HepG2 (cell line): ENCODE data around the gene ACBD6. TPM values are rescaled to one million over a fixed set of nuclear protein-coding genes. Genes with fewer than 3 reads are reported as not detected.

Experiments used
- ATAC-seq: fragments of 200-7000 bp; cut with Tn5 transposase; 3 replicates; pipeline ENCODE4 v1.9.1; 2020; ENCODE audit warnings: mild to moderate bottlenecking, moderate library complexity
- BruUV-seq: library from RNA; stranded (reverse); fragments of 400-500 nt; replicated peaks from 2 replicates; lab custom pipeline; 2021; lab: Mats Ljungman, UMichigan
- CTCF ChIA-PET: fragments of 300-600 bp; formaldehyde crosslinking; extraction: SDS; loops from one replicate; lab custom pipeline; 2021; ENCODE audit warnings: low total read pairs, inconsistent platforms, low intra/inter-chr PET ratio; lab: Yijun Ruan, JAX
- POLR2A ChIA-PET: fragments of 350-600 bp; sonication (Branson Sonifier 250); formaldehyde crosslinking; loops from one replicate; lab custom pipeline; 2020; ENCODE audit warnings: antibody characterized with exemption, inconsistent platforms; lab: Yijun Ruan, JAX
- DNase-seq: peaks from one replicate; pipeline ENCODE4 v3.0.0-alpha.2; 2015; ENCODE audit warnings: low spot score
- FAIRE-seq: peaks from 3 replicates; lab custom pipeline; 2011; peaks lifted over from hg19 to GRCh38; lab: Jason Lieb, UNC
- H2AFZ ChIP-seq: one replicate; pipeline ENCODE4 v1.6.1; 2011; ENCODE audit warnings: low read length, inconsistent platforms
- H3K27ac ChIP-seq: fragments of 300-600 bp; 3 replicates; pipeline ENCODE4 v1.8.0; 2011; ENCODE audit warnings: mixed run types, mild to moderate bottlenecking, mixed read lengths, low read length, inconsistent platforms; ENCODE audit not compliant: insufficient read depth; ENCODE audit errors: extremely low read length
- H3K27me3 ChIP-seq, 2 experiments: fragments of 200-600 bp in 1 of 2; 2 replicates in 1 of 2; 3 replicates in 1 of 2; pipeline versions ENCODE4 v1.6.0 to v1.8.0; 2011; ENCODE audit warnings: low read length in 2 of 2, mild to moderate bottlenecking in 2 of 2, moderate library complexity in 2 of 2, inconsistent platforms in 1 of 2; ENCODE audit not compliant: insufficient read depth in 2 of 2, control insufficient read depth in 1 of 2
- H3K36me3 ChIP-seq, 2 experiments: fragments of 200-600 bp in 1 of 2; replicated peaks in 1 of 2; 2 replicates in 1 of 2; 3 replicates in 1 of 2; pipeline versions ENCODE4 v1.5.1 to v1.8.0; 2011; ENCODE audit warnings: low read length in 2 of 2, inconsistent platforms in 1 of 2; ENCODE audit not compliant: insufficient read depth in 2 of 2, control insufficient read depth in 1 of 2
- H3K4me1 ChIP-seq: 2 replicates; pipeline ENCODE4 v1.5.1; 2012; ENCODE audit warnings: low read length, inconsistent platforms; ENCODE audit not compliant: insufficient read depth
- H3K4me2 ChIP-seq: 2 replicates; pipeline ENCODE4 v1.6.0; 2011; ENCODE audit warnings: low read depth, low read length, inconsistent platforms
- H3K4me3 ChIP-seq, 3 experiments: fragments of 200-600 bp in 1 of 3; sonication (generic), shearing (Covaris generic) in 1 of 3; replicated peaks in 1 of 3; 2 replicates each; pipeline ENCODE4 v1.5.1; 2011 to 2016; ENCODE audit warnings: low read length in 3 of 3, inconsistent platforms in 2 of 3, low read depth in 2 of 3, mild to moderate bottlenecking in 2 of 3, control low read depth in 1 of 3, mixed read lengths in 1 of 3; ENCODE audit not compliant: insufficient read depth in 1 of 3
- H3K79me2 ChIP-seq: one replicate; pipeline ENCODE4 v1.6.1; 2011; ENCODE audit warnings: low read length, inconsistent platforms; ENCODE audit not compliant: insufficient read depth
- H3K9ac ChIP-seq: 2 replicates; pipeline ENCODE4 v1.6.0; 2011; ENCODE audit warnings: mild to moderate bottlenecking, low read depth, low read length, inconsistent platforms; ENCODE audit not compliant: insufficient read depth
- H3K9me3 ChIP-seq: 2 replicates; pipeline ENCODE4 v1.5.1; 2012; ENCODE audit warnings: mild to moderate bottlenecking, low read length
- H4K20me1 ChIP-seq: 2 replicates; pipeline ENCODE4 v1.6.0; 2011; ENCODE audit warnings: inconsistent platforms, mild to moderate bottlenecking, low read length, moderate library complexity; ENCODE audit not compliant: insufficient read depth
- CBX5 ChIP-seq: sonication (generic); formaldehyde crosslinking; IDR thresholded peaks from 2 replicates; pipeline ENCODE4 v1.4.0; 2020; ENCODE audit warnings: missing genetic modification reagents, borderline replicate concordance
- FOSL2 ChIP-seq: sonication (generic); formaldehyde crosslinking; IDR thresholded peaks from 2 replicates; pipeline ENCODE4 v1.4.0; 2020; ENCODE audit warnings: missing genetic modification reagents
- HNRNPLL ChIP-seq: fragments of 200-400 bp; formaldehyde crosslinking; IDR thresholded peaks from 2 replicates; pipeline ENCODE4 v1.6.1; 2017; ENCODE audit warnings: mild to moderate bottlenecking, low read depth, low read length; ENCODE audit not compliant: poor library complexity, severe bottlenecking
- MAFF ChIP-seq: IDR thresholded peaks from 2 replicates; pipeline ENCODE4 v1.6.1; 2011; ENCODE audit warnings: low read depth, low read length, improper control_type of control experiment
- MAFK ChIP-seq, 2 experiments: IDR thresholded peaks in 1 of 2; conservative IDR thresholded peaks in 1 of 2; 2 replicates each; pipeline ENCODE4 v1.6.1; 2011; ENCODE audit warnings: improper control_type of control experiment in 2 of 2, low read length in 2 of 2
- MXI1 ChIP-seq: IDR thresholded peaks from 3 replicates; pipeline ENCODE4 v1.6.1; 2012; ENCODE audit warnings: low read depth, low read length, inconsistent platforms, borderline replicate concordance
- NFE2 ChIP-seq: sonication (generic); formaldehyde crosslinking; IDR thresholded peaks from 2 replicates; pipeline ENCODE4 v1.4.0; 2020; ENCODE audit warnings: missing genetic modification reagents
- NFE2L2 ChIP-seq: fragments of 150-350 bp; IDR thresholded peaks from 2 replicates; pipeline ENCODE4 v1.6.1; 2014; ENCODE audit warnings: low read length
- PAXIP1 ChIP-seq: sonication (generic); formaldehyde crosslinking; conservative IDR thresholded peaks from 2 replicates; pipeline ENCODE4 v1.4.0; 2020; ENCODE audit warnings: mild to moderate bottlenecking, missing genetic modification reagents, moderate library complexity
- POLR2AphosphoS5 ChIP-seq: IDR thresholded peaks from 2 replicates; pipeline ENCODE4 v1.6.1; 2012; ENCODE audit warnings: low read depth, low read length
- PTBP1 ChIP-seq: fragments of 200-400 bp; formaldehyde crosslinking; IDR thresholded peaks from 2 replicates; pipeline ENCODE4 v1.6.1; 2018; ENCODE audit warnings: low read length, low read depth; ENCODE audit not compliant: poor library complexity, severe bottlenecking
- ZNF235 ChIP-seq: sonication (generic); formaldehyde crosslinking; IDR thresholded peaks from 2 replicates; pipeline ENCODE4 v1.8.1; 2023; ENCODE audit warnings: mild to moderate bottlenecking, missing genetic modification reagents, borderline replicate concordance
- ZNF333 ChIP-seq: sonication (generic); formaldehyde crosslinking; IDR thresholded peaks from 2 replicates; pipeline ENCODE4 v1.4.0; 2020; ENCODE audit warnings: mild to moderate bottlenecking, missing genetic modification reagents, borderline replicate concordance
- ZNF652 ChIP-seq: IDR thresholded peaks from 2 replicates; pipeline ENCODE4 v1.6.1; 2016; ENCODE audit warnings: low read depth, borderline replicate concordance
- ZNF691 ChIP-seq: sonication (generic); formaldehyde crosslinking; IDR thresholded peaks from 2 replicates; pipeline ENCODE4 v1.4.0; 2020; ENCODE audit warnings: missing genetic modification reagents, low read depth, mild to moderate bottlenecking, borderline replicate concordance
- ZNF878 ChIP-seq: sonication (generic); formaldehyde crosslinking; IDR thresholded peaks from 2 replicates; pipeline ENCODE4 v1.8.1; 2023; ENCODE audit warnings: mild to moderate bottlenecking, missing genetic modification reagents, moderate library complexity
- WGBS: methylation state at CpG from one replicate; pipeline ENCODE4 v1.1.6; 2017; ENCODE audit warnings: low lambda C conversion rate; 5-methylcytosine and 5-hydroxymethylcytosine counted together
- in situ Hi-C: cut with HindIII; loops from 2 replicates; pipeline ENCODE4 v1.10.0; 2017; ENCODE audit warnings: low pct_unique_long_range_greater_than_20kb; ENCODE audit not compliant: extremely low pct_ligation_motif_present
- intact Hi-C: fragments of 100-400 bp; cut with micrococcal nuclease; formaldehyde crosslinking; loops from one replicate; pipeline ENCODE4 v1.10.0; 2022; ENCODE audit not compliant: unreplicated experiment
- polyA plus RNA-seq, 8 experiments: library from polyadenylated mRNA; depleted of rRNA in 3 of 8; stranded (reverse) in 7 of 8; unstranded in 1 of 8; fragments of >200 nt; fragmentation: Illumina TruSeq in 4 of 8; extraction: Trizol in 4 of 8; gene quantifications; 2 replicates each; pipeline versions ENCODE4 v1.2.1 to v1.2.3, GENCODE V29; 2011 to 2016; ENCODE audit warnings: low read depth in 4 of 8, missing spikeins in 1 of 8, mixed read lengths in 1 of 8; ENCODE audit not compliant: insufficient read depth in 1 of 8
- total RNA-seq, 5 experiments: library from RNA; depleted of rRNA; stranded (reverse); fragments of >200 nt; fragmentation: Illumina TruSeq; extraction: Trizol; gene quantifications; 2 replicates each; pipeline ENCODE4 v1.2.3, GENCODE V29; 2016; ENCODE audit warnings: low read depth in 1 of 5

The ACBD6 gene
- total and polyA plus RNA-seq, 2 of the 13 experiments (the other 11 are each of a cell fraction or from before 2014, with no cell fraction given), result 33.5 to 47.2 TPM

- DNase-seq (peak; percentile 54), FAIRE-seq (peak; percentile 8), ATAC-seq (peak; percentile 61; the same call in 2 of the 3 replicates)
- in situ Hi-C loops (no loop called here), intact Hi-C loops (no loop called here)
- peaks cover 3 to 6% of the 10 kb centered on the region in 2 experiments; a peak in 2 of 5 replicates for H3K36me3 ChIP-seq
- WGBS, result 70% methylated on average over 1 of the region's 1 CpG
- no peaks in the 10 kb centered on the region for H3K9me3 ChIP-seq
- no peaks in the 10 kb centered on the region for H3K79me2 ChIP-seq
- no TSS peak for BruUV-seq
- no peaks in the 10 kb centered on the region for H3K27me3 ChIP-seq
- TF ChIP-seq ZNF333 (CRISPR knock-in tag), result no peak
- peak; percentile 39 to 42; a peak in 3 of 4 replicates for TF ChIP-seq MAFK (conservative IDR thresholded peaks at IDR 0.05 in 1 of 2, IDR thresholded peaks at IDR 0.05 in 1 of 2; ENCODE audit: low read length in 2 of 2)
- TF ChIP-seq ZNF235, result no peak
- peak; percentile 15; the same call in 1 of the 3 replicates for TF ChIP-seq MXI1
- TF ChIP-seq HNRNPLL, result no peak
- no peak for TF ChIP-seq POLR2AphosphoS5
- TF ChIP-seq ZNF878 (CRISPR knock-in tag), result no peak
- peak; percentile 53 for TF ChIP-seq FOSL2 (CRISPR knock-in tag)
- TF ChIP-seq ZNF652 (CRISPR knock-in tag), result peak; percentile 27; the same call in 1 of the 2 replicates
- no peak for TF ChIP-seq NFE2 (CRISPR knock-in tag)
- peak; percentile 48 for TF ChIP-seq MAFF
- TF ChIP-seq CBX5 (CRISPR knock-in tag), result no peak
- TF ChIP-seq PAXIP1, result no peak
- TF ChIP-seq ZNF691, result no peak
- TF ChIP-seq NFE2L2, result peak; percentile 49; the same call in 1 of the 2 replicates
- TF ChIP-seq PTBP1, result no peak
- ChIA-PET POLR2A (no interaction called here), CTCF (no interaction called here)
- no peak overlapping the region for H2AFZ ChIP-seq
- H3K9ac ChIP-seq, result no peak overlapping the region
- no peak overlapping the region for H3K4me3 ChIP-seq
- H4K20me1 ChIP-seq, result no peaks in the 10 kb centered on the region
- H3K27ac ChIP-seq, result peak overlapping the region; percentile 49
- peaks cover 37% of the 10 kb centered on the region for H3K4me1 ChIP-seq
- H3K4me2 ChIP-seq, result no peak overlapping the region
Observed at GRCh38 chr1:180309338-180309737, 193.0 kb downstream of the ACBD6 start.
